Measurements from ENCODE around the gene TRIM65. TPM values are rescaled to one million over a fixed set of nuclear protein-coding genes. Genes with fewer than 3 reads are reported as not detected.

The TRIM65 gene
- total and polyA plus RNA-seq, 2 experiments from 2014 or later = 13.8 to 54.0 TPM

DNA sequence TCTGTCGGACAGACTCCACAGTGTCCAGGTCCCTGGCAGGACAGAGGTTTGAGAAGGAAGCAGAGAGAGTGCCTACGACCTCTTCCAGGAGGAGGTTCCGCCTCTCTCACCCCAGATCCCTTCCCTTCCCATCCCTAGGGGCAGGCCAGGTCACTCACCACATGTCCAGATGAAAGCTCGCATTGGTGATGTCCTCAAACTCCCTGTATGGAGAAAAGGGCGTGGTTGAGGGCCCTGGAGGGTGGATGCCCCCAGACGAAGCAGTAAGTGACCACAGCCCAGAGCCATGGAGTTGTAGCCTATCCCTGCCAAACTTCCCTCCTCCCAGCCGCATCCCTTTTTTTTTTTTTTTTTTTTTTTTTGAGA, 56.0 kb downstream of the TRIM65 start:
- no peak overlapping the region for H2AFZ ChIP-seq
- no peak overlapping the region for H3K27ac ChIP-seq (ENCODE audit: low read depth)
- no peaks in the 10 kb centered on the region for H3K79me2 ChIP-seq (replicated peaks; ENCODE audit: insufficient read depth)
- no peak overlapping the region for H3K4me3 Mint-ChIP-seq
- H3K27ac Mint-ChIP-seq = no peak overlapping the region
- H3K36me3 ChIP-seq (ENCODE audit: insufficient read depth) = no peaks in the 10 kb centered on the region
- peaks cover 9% of the 10 kb centered on the region; the same call in 2 of the 3 replicates for H3K4me1 Mint-ChIP-seq
- H3K4me3 ChIP-seq = no peak overlapping the region
- DNase-seq (ENCODE audit: low spot score) (no peak), ATAC-seq (no peak)
- no peaks in the 10 kb centered on the region for H4K20me1 ChIP-seq (replicated peaks; ENCODE audit: insufficient read depth)
- no peaks in the 10 kb centered on the region for H3K9me2 ChIP-seq (ENCODE audit: insufficient read depth)
- H3K9me3 Mint-ChIP-seq = no peaks in the 10 kb centered on the region; the same call in 2 of the 3 replicates
- TF ChIP-seq STAT1 (IDR thresholded peaks at IDR 0.05; ENCODE audit: unreplicated experiment) (no peak), CREB1 (CRISPR knock-in tag; IDR thresholded peaks at IDR 0.05; ENCODE audit: low read depth) (no peak), POLR2AphosphoS5 (IDR thresholded peaks at IDR 0.05; ENCODE audit: low read depth) (no peak), EZH2phosphoT487 (IDR thresholded peaks at IDR 0.05; ENCODE audit: unreplicated experiment) (no peak), EZH2 (IDR thresholded peaks at IDR 0.05; ENCODE audit: low read depth, unreplicated experiment) (no peak), JUNB (IDR thresholded peaks at IDR 0.05; ENCODE audit: unreplicated experiment) (no peak), ZNF114 (CRISPR knock-in tag; IDR thresholded peaks at IDR 0.05) (no peak), ZNF331 (CRISPR knock-in tag; IDR thresholded peaks at IDR 0.05; ENCODE audit: low read depth) (no peak), CTCF (conservative IDR thresholded peaks at IDR 0.05; ENCODE audit: low read depth in 2 of 2) (no peak), NANOG (IDR thresholded peaks at IDR 0.05; ENCODE audit: borderline replicate concordance) (no peak)
- TF ChIP-seq, protein P1, sequence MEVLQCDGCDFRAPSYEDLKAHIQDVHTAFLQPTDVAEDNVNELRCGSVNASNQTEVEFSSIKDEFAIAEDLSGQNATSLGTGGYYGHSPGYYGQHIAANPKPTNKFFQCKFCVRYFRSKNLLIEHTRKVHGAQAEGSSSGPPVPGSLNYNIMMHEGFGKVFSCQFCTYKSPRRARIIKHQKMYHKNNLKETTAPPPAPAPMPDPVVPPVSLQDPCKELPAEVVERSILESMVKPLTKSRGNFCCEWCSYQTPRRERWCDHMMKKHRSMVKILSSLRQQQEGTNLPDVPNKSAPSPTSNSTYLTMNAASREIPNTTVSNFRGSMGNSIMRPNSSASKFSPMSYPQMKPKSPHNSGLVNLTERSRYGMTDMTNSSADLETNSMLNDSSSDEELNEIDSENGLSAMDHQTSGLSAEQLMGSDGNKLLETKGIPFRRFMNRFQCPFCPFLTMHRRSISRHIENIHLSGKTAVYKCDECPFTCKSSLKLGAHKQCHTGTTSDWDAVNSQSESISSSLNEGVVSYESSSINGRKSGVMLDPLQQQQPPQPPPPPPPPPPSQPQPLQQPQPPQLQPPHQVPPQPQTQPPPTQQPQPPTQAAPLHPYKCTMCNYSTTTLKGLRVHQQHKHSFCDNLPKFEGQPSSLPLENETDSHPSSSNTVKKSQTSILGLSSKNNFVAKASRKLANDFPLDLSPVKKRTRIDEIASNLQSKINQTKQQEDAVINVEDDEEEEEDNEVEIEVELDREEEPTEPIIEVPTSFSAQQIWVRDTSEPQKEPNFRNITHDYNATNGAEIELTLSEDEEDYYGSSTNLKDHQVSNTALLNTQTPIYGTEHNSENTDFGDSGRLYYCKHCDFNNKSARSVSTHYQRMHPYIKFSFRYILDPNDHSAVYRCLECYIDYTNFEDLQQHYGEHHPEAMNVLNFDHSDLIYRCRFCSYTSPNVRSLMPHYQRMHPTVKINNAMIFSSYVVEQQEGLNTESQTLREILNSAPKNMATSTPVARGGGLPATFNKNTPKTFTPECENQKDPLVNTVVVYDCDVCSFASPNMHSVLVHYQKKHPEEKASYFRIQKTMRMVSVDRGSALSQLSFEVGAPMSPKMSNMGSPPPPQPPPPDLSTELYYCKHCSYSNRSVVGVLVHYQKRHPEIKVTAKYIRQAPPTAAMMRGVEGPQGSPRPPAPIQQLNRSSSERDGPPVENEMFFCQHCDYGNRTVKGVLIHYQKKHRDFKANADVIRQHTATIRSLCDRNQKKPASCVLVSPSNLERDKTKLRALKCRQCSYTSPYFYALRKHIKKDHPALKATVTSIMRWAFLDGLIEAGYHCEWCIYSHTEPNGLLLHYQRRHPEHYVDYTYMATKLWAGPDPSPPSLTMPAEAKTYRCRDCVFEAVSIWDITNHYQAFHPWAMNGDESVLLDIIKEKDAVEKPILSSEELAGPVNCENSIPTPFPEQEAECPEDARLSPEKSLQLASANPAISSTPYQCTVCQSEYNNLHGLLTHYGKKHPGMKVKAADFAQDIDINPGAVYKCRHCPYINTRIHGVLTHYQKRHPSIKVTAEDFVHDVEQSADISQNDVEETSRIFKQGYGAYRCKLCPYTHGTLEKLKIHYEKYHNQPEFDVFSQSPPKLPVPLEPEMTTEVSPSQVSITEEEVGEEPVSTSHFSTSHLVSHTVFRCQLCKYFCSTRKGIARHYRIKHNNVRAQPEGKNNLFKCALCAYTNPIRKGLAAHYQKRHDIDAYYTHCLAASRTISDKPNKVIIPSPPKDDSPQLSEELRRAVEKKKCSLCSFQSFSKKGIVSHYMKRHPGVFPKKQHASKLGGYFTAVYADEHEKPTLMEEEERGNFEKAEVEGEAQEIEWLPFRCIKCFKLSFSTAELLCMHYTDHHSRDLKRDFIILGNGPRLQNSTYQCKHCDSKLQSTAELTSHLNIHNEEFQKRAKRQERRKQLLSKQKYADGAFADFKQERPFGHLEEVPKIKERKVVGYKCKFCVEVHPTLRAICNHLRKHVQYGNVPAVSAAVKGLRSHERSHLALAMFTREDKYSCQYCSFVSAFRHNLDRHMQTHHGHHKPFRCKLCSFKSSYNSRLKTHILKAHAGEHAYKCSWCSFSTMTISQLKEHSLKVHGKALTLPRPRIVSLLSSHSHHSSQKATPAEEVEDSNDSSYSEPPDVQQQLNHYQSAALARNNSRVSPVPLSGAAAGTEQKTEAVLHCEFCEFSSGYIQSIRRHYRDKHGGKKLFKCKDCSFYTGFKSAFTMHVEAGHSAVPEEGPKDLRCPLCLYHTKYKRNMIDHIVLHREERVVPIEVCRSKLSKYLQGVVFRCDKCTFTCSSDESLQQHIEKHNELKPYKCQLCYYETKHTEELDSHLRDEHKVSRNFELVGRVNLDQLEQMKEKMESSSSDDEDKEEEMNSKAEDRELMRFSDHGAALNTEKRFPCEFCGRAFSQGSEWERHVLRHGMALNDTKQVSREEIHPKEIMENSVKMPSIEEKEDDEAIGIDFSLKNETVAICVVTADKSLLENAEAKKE (CRISPR knock-in tag; IDR thresholded peaks at IDR 0.05) = no peak
- TF ChIP-seq, protein P2, sequence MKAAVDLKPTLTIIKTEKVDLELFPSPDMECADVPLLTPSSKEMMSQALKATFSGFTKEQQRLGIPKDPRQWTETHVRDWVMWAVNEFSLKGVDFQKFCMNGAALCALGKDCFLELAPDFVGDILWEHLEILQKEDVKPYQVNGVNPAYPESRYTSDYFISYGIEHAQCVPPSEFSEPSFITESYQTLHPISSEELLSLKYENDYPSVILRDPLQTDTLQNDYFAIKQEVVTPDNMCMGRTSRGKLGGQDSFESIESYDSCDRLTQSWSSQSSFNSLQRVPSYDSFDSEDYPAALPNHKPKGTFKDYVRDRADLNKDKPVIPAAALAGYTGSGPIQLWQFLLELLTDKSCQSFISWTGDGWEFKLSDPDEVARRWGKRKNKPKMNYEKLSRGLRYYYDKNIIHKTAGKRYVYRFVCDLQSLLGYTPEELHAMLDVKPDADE (IDR thresholded peaks at IDR 0.05) = no peak
- TF ChIP-seq, protein P3, sequence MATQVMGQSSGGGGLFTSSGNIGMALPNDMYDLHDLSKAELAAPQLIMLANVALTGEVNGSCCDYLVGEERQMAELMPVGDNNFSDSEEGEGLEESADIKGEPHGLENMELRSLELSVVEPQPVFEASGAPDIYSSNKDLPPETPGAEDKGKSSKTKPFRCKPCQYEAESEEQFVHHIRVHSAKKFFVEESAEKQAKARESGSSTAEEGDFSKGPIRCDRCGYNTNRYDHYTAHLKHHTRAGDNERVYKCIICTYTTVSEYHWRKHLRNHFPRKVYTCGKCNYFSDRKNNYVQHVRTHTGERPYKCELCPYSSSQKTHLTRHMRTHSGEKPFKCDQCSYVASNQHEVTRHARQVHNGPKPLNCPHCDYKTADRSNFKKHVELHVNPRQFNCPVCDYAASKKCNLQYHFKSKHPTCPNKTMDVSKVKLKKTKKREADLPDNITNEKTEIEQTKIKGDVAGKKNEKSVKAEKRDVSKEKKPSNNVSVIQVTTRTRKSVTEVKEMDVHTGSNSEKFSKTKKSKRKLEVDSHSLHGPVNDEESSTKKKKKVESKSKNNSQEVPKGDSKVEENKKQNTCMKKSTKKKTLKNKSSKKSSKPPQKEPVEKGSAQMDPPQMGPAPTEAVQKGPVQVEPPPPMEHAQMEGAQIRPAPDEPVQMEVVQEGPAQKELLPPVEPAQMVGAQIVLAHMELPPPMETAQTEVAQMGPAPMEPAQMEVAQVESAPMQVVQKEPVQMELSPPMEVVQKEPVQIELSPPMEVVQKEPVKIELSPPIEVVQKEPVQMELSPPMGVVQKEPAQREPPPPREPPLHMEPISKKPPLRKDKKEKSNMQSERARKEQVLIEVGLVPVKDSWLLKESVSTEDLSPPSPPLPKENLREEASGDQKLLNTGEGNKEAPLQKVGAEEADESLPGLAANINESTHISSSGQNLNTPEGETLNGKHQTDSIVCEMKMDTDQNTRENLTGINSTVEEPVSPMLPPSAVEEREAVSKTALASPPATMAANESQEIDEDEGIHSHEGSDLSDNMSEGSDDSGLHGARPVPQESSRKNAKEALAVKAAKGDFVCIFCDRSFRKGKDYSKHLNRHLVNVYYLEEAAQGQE (IDR thresholded peaks at IDR 0.05; ENCODE audit: unreplicated experiment) = no peak
- no peaks in the 10 kb centered on the region for H3K27me3 ChIP-seq (ENCODE audit: insufficient read depth)
- no peak overlapping the region for H3K4me2 ChIP-seq
- H3K27me3 Mint-ChIP-seq (ENCODE audit: insufficient read depth, low read depth, poor library complexity) = peaks cover 9% of the 10 kb centered on the region
- peaks cover 9% of the 10 kb centered on the region for H3K4me1 ChIP-seq (ENCODE audit: insufficient read depth)
- H3K36me3 Mint-ChIP-seq (ENCODE audit: low read depth) = peaks cover 5% of the 10 kb centered on the region
- H3F3A ChIP-seq (replicated peaks; ENCODE audit: low read depth) = 0 out of 2 replicates have a peak, but pooled peaks cover 5% of the 10 kb centered on the region
